DOHH2 (cell line): ENCODE data around the gene NR2F1-AS1.

ENCODE experiments used
- EZH2phosphoT487 ChIP-seq: fragments of 200-600 bp; sonication (generic); IDR thresholded peaks from 2 replicates; pipeline ENCODE4 v1.6.1; 2017; ENCODE audit warnings: borderline replicate concordance, mild to moderate bottlenecking, antibody characterized with exemption, low read length, moderate library complexity, mixed read lengths
- TF ChIP-seq, protein P1 (sequence below): fragments of 200-600 bp; sonication (generic); IDR thresholded peaks from one replicate; pipeline ENCODE4 v1.5.1; 2014; ENCODE audit warnings: antibody characterized with exemption, mild to moderate bottlenecking, low read depth, low read length; ENCODE audit not compliant: poor library complexity, severe bottlenecking

DNA sequence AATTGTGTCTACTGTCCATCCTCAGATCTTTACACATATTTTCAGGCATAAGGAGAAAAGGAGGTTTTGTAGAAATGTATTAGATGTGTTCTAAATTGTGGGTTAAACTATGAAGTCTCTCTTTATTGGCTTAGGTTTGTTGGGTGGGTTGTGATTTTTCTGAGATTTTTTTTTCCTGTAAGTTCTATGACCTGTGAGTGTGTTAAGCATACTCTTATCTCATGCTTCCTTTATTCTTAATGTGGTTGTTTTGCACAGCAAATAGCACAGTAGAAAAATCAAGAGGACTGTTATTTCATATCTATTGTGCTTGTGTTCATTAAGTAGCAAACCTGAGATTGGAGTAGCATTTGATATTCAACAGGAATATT, 25.3 kb upstream of the NR2F1-AS1 start:
- TF ChIP-seq, protein P1, sequence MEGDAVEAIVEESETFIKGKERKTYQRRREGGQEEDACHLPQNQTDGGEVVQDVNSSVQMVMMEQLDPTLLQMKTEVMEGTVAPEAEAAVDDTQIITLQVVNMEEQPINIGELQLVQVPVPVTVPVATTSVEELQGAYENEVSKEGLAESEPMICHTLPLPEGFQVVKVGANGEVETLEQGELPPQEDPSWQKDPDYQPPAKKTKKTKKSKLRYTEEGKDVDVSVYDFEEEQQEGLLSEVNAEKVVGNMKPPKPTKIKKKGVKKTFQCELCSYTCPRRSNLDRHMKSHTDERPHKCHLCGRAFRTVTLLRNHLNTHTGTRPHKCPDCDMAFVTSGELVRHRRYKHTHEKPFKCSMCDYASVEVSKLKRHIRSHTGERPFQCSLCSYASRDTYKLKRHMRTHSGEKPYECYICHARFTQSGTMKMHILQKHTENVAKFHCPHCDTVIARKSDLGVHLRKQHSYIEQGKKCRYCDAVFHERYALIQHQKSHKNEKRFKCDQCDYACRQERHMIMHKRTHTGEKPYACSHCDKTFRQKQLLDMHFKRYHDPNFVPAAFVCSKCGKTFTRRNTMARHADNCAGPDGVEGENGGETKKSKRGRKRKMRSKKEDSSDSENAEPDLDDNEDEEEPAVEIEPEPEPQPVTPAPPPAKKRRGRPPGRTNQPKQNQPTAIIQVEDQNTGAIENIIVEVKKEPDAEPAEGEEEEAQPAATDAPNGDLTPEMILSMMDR = no peak
- TF ChIP-seq EZH2phosphoT487 = no peak
